Neural cell (in vitro differentiated cells): ENCODE measurements around the gene ADORA2B. TPM values are rescaled to one million over a fixed set of nuclear protein-coding genes. Genes with fewer than 3 reads are reported as not detected.

ENCODE experiments used
- H2AFZ ChIP-seq: fragments of 200-600, 300-800 bp; sonication (generic), shearing (Covaris generic); 2 replicates; pipeline ENCODE4 v1.6.0; 2014; ENCODE audit warnings: low read depth, mild to moderate bottlenecking, antibody characterized with exemption, low read length, moderate library complexity
- H3F3A ChIP-seq: fragments of 200-600 bp; shearing (Covaris generic); 2 replicates; pipeline ENCODE4 v1.6.1; 2016; ENCODE audit warnings: mild to moderate bottlenecking, moderate library complexity, mixed read lengths, antibody characterized with exemption, low read length; ENCODE audit not compliant: insufficient read depth, poor library complexity, severe bottlenecking
- H3K27ac ChIP-seq: fragments of 200-600, 300-800 bp; sonication (generic), shearing (Covaris generic); 2 replicates; pipeline ENCODE4 v1.5.1; 2014; ENCODE audit warnings: mild to moderate bottlenecking, low read length, moderate library complexity
- H3K27me3 ChIP-seq: fragments of 300-800, 200-600 bp; sonication (generic), shearing (Covaris generic); 2 replicates; pipeline ENCODE4 v1.6.0; 2014; ENCODE audit warnings: mild to moderate bottlenecking, low read depth, low read length, moderate library complexity; ENCODE audit not compliant: insufficient read depth
- H3K36me3 ChIP-seq: fragments of 300-800, 200-600 bp; sonication (generic), shearing (Covaris generic); 2 replicates; pipeline ENCODE4 v1.5.1; 2014; ENCODE audit warnings: mild to moderate bottlenecking, antibody characterized with exemption, low read length, moderate library complexity; ENCODE audit not compliant: insufficient read depth
- H3K4me2 ChIP-seq: fragments of 300-800, 200-600 bp; sonication (generic), shearing (Covaris generic); 2 replicates; pipeline ENCODE4 v1.6.0; 2014; ENCODE audit warnings: mild to moderate bottlenecking, low read length
- H3K4me3 ChIP-seq: fragments of 300-800, 200-600 bp; sonication (generic), shearing (Covaris generic); 2 replicates; pipeline ENCODE4 v1.5.1; 2014; ENCODE audit warnings: mild to moderate bottlenecking, low read length, moderate library complexity
- H3K79me2 ChIP-seq: fragments of 200-600 bp; shearing (Covaris generic); replicated peaks from 2 replicates; pipeline ENCODE4 v1.6.0; 2014; ENCODE audit warnings: mild to moderate bottlenecking, low read length, moderate library complexity; ENCODE audit not compliant: insufficient read depth
- H3K9ac ChIP-seq: fragments of 300-800, 200-600 bp; sonication (generic), shearing (Covaris generic); 2 replicates; pipeline ENCODE4 v1.6.1; 2016; ENCODE audit warnings: mild to moderate bottlenecking, low read length, mixed read lengths
- H3K9me2 ChIP-seq: fragments of 200-600 bp; shearing (Covaris generic); 2 replicates; pipeline ENCODE4 v1.6.1; 2016; ENCODE audit warnings: mild to moderate bottlenecking, low read length, mixed read lengths; ENCODE audit not compliant: insufficient read depth
- H3K9me3 ChIP-seq: fragments of 200-600, 300-800 bp; sonication (generic), shearing (Covaris generic); 2 replicates; pipeline ENCODE4 v1.6.1; 2016; ENCODE audit warnings: mild to moderate bottlenecking, mixed run types, low read length, moderate library complexity, mixed read lengths
- H4K20me1 ChIP-seq: fragments of 200-600 bp; shearing (Covaris generic); 2 replicates; pipeline ENCODE4 v1.6.1; 2016; ENCODE audit warnings: mild to moderate bottlenecking, mixed run types; ENCODE audit not compliant: insufficient read depth
- CTCF ChIP-seq: fragments of 450-650 bp; IDR thresholded peaks from 2 replicates; pipeline ENCODE4 v1.5.1; 2014; ENCODE audit warnings: antibody characterized with exemption, mild to moderate bottlenecking, moderate library complexity; ENCODE audit not compliant: poor library complexity, severe bottlenecking
- EP300 ChIP-seq: fragments of 450-650 bp; conservative IDR thresholded peaks from 2 replicates; pipeline ENCODE4 v1.6.1; 2014; ENCODE audit warnings: antibody characterized with exemption, mild to moderate bottlenecking, moderate library complexity; ENCODE audit not compliant: poor library complexity, severe bottlenecking
- EZH2 ChIP-seq: fragments of 200-600, 300-800 bp; shearing (Covaris generic), sonication (generic); IDR thresholded peaks from 2 replicates; pipeline ENCODE4 v1.6.1; 2014; ENCODE audit warnings: antibody characterized with exemption, low read length, borderline replicate concordance, mild to moderate bottlenecking; ENCODE audit not compliant: insufficient read depth, poor library complexity, severe bottlenecking
- MXI1 ChIP-seq: fragments of 450-650 bp; conservative IDR thresholded peaks from 2 replicates; pipeline ENCODE4 v1.6.1; 2014; ENCODE audit warnings: antibody characterized with exemption, mild to moderate bottlenecking; ENCODE audit not compliant: poor library complexity, severe bottlenecking
- POLR2AphosphoS5 ChIP-seq: IDR thresholded peaks from 2 replicates; pipeline ENCODE4 v1.6.1; 2012
- RAD21 ChIP-seq: fragments of 450-650 bp; conservative IDR thresholded peaks from 2 replicates; pipeline ENCODE4 v1.6.1; 2014; ENCODE audit warnings: antibody characterized with exemption, mild to moderate bottlenecking, moderate library complexity
- REST ChIP-seq: IDR thresholded peaks from 2 replicates; pipeline ENCODE4 v1.6.1; 2012; ENCODE audit warnings: borderline replicate concordance
- SMC3 ChIP-seq: fragments of 450-650 bp; conservative IDR thresholded peaks from 2 replicates; pipeline ENCODE4 v1.6.1; 2014; ENCODE audit warnings: antibody characterized with exemption, mild to moderate bottlenecking, moderate library complexity; ENCODE audit not compliant: poor library complexity
- TAF1 ChIP-seq: IDR thresholded peaks from 2 replicates; pipeline ENCODE4 v1.6.1; 2012; ENCODE audit warnings: low read depth
- polyA plus RNA-seq: library from polyadenylated mRNA; depleted of rRNA; stranded (reverse); fragments of >200 nt; gene quantifications from 2 replicates; pipeline ENCODE4 v1.2.3, GENCODE V29; 2014

The ADORA2B gene
- polyA plus RNA-seq, 1 donor from 2014 or later: 0.78 TPM

- Histone ChIP-seq H3K4me2 (no peak overlapping the region), H3F3A (no peaks in the 10 kb centered on the region), H3K79me2 (no peaks in the 10 kb centered on the region), H3K9me3 (no peaks in the 10 kb centered on the region), H3K9me2 (no peaks in the 10 kb centered on the region), H3K9ac (no peak overlapping the region), H4K20me1 (no peaks in the 10 kb centered on the region), H2AFZ (no peak overlapping the region), H3K36me3 (no peaks in the 10 kb centered on the region), H3K4me3 (no peak overlapping the region), H3K27me3 (no peaks in the 10 kb centered on the region), H3K27ac (no peak overlapping the region)
- no peak for TF ChIP-seq RAD21
- no peak for TF ChIP-seq SMC3
- no peak for TF ChIP-seq POLR2AphosphoS5
- no peak for TF ChIP-seq EZH2
- no peak for TF ChIP-seq TAF1
- no peak for TF ChIP-seq REST
- no peak for TF ChIP-seq EP300
- TF ChIP-seq MXI1: no peak
- TF ChIP-seq CTCF: no peak
These were observed 14.5 kb upstream of the ADORA2B start for GRCh38 chr17:15930426-15930825.

GRCh38 chr17:15931394-15931793, 13.5 kb upstream of the ADORA2B start:
- Histone ChIP-seq H3K27me3 (no peaks in the 10 kb centered on the region), H3K9me2 (no peaks in the 10 kb centered on the region), H3K9me3 (no peaks in the 10 kb centered on the region), H3K4me2 (no peak overlapping the region), H3K27ac (no peak overlapping the region), H3K9ac (no peak overlapping the region), H3K4me3 (no peak overlapping the region), H3K36me3 (no peaks in the 10 kb centered on the region), H3F3A (no peaks in the 10 kb centered on the region), H2AFZ (no peak overlapping the region), H4K20me1 (no peaks in the 10 kb centered on the region), H3K79me2 (no peaks in the 10 kb centered on the region)
- no peak for TF ChIP-seq TAF1

GRCh38 chr17:15934866-15935265, 10.1 kb upstream of the ADORA2B start:
- Histone ChIP-seq H3K4me3 (no peak overlapping the region), H4K20me1 (no peaks in the 10 kb centered on the region), H3K9ac (no peak overlapping the region), H3F3A (no peaks in the 10 kb centered on the region), H3K9me2 (no peaks in the 10 kb centered on the region), H3K4me2 (no peak overlapping the region), H2AFZ (no peak overlapping the region), H3K27ac (no peak overlapping the region), H3K9me3 (no peaks in the 10 kb centered on the region), H3K36me3 (no peaks in the 10 kb centered on the region), H3K27me3 (no peaks in the 10 kb centered on the region), H3K79me2 (no peaks in the 10 kb centered on the region)
- TF ChIP-seq POLR2AphosphoS5: no peak
- no peak for TF ChIP-seq CTCF
- TF ChIP-seq EP300: no peak
- TF ChIP-seq EZH2: no peak
- no peak for TF ChIP-seq REST
- TF ChIP-seq RAD21: no peak
- no peak for TF ChIP-seq TAF1
- TF ChIP-seq MXI1: no peak
- TF ChIP-seq SMC3: no peak
